Suppressor macrophage (primary cell): Measurements from ENCODE around the gene SPATA22.
"Not testable (repeated sequence)": the region's sequence is repeated elsewhere in the genome, so short reads cannot be mapped to it uniquely, and the experiment has no call there.

Experiments
- DNase-seq, 4 experiments: peaks; one replicate each; pipeline ENCODE4 v3.0.0-alpha.2; 2020 to 2022
- total RNA-seq, 17 experiments: gene quantifications; one replicate each; lab custom pipeline; 2026; ENCODE audit warnings: mixed read lengths in 6 of 17, inconsistent platforms in 3 of 17; lab: John Stamatoyannopoulos, UW

SPATA22 gene, protein sequence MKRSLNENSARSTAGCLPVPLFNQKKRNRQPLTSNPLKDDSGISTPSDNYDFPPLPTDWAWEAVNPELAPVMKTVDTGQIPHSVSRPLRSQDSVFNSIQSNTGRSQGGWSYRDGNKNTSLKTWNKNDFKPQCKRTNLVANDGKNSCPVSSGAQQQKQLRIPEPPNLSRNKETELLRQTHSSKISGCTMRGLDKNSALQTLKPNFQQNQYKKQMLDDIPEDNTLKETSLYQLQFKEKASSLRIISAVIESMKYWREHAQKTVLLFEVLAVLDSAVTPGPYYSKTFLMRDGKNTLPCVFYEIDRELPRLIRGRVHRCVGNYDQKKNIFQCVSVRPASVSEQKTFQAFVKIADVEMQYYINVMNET
- total RNA-seq: 0 to 0.88 (median 0) reads per million in 17 experiments

- no peak for DNase-seq
Measured at GRCh38 chr17:3471599-3471998, at the start of gene SPATA22. Gene SPATA22, minus strand, starts transcription at chr17:3471819. Its CDS starts 2,494 bp downstream, at chr17:3469325.

DNA sequence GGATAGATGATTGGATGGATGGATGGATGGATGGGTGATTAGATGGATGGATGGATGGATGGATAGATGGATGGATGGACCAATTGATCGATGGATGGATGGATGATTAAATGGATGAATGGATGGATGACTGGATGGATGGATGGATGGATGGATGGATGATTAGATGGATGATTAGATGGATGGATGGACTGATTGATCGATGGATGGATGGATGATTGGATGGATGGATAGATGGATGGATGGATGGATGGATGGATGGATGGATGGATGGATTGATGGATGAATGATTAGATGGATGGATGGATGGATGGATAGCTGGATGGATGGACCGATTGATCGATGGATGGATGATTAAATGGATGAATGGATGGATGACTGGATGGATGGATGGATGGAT, 47.9 kb upstream of the SPATA22 start:
- DNase-seq: not testable (repeated sequence)

GRCh38 chr17:3514873-3515272, 43.3 kb upstream of the SPATA22 start:
- no peak for DNase-seq

- not testable (repeated sequence) for DNase-seq
Measured at GRCh38 chr17:3514167-3514566, 42.5 kb upstream of the SPATA22 start.

GRCh38 chr17:3513305-3514035, 41.9 kb upstream of the SPATA22 start:
- peak in 1 of 4 experiments; percentile 14 for DNase-seq

DNA sequence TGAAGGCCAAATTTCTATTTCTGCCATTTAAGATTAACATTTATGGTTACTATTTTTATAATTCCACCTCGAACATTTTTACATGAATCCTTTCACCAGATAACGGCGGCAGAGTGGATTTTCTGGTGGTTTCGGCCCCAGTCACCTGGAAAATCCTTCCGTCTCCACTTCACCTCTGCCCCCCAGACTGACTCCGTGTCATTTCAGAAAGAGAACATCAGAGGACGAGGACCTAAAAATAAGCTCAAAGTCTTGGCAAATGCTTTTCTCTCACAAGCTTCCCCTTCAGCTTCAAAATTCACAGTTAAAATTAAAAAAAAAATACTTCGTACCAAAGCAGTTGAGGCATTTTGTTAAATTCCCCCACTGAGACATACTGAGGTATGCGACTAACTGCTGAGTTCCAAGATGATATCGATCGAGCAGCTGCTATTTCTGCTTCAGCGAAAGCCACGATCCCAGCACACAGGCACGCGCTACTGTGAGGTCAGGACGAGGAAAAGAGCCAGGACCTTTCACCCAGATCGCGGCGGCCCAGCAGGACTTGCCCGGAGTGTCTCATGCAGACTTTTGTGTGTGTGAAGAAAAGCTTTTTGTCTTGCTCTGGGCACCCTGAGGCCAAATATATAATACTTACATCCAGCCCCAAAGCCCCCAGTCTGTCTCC, 41.0 kb upstream of the SPATA22 start:
- no peak for DNase-seq

DNA sequence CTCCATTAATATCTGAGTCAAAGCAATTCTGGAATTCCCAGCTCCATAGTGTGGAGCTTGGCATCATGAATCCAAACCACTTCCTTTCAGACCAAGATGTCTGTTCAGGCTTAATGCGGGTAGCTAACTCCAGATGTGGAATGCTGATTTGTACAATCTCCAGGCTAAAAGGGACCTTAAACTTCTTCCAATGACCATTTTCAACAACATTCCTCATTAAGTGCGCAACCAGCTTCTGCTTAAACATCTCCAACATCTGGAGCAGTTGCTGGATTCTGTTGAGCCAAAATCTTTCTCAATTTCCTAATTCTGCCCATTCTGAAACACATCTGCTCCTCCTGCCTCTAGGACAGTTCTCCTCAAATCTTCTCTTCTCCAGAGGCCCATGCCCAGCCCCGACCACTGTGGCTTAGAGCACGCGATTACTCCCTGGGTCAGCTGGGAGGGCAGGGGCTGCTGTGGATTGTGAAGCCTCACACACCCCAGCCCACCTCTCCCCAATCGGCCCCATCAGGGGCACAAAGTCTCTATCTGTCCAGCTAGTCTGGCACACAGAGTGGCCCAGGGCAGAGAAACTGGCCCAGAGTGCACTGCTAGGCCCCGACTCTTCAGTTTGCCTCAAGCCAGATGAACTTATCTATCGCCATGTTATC, 40.4 kb upstream of the SPATA22 start:
- no peak for DNase-seq

DNA sequence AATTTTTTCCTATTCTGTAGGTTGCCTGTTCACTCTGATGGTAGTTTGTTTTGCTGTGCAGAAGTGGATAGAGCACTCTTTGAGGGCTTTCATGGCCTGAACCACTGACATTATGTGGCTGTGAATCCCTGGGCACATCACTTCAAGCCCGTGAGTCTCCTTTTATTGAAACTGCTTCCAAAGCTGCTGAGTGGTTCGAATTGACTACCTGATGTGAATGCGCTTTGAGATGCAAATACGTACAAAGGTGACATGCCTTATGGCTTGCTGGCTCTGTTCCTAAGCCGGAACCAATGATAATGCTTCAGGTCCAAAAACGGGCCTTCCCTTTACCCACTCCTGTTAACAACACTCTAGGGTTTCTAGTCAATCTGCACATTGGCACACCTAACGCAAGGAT, 38.5 kb upstream of the SPATA22 start:
- no peak for DNase-seq

DNA sequence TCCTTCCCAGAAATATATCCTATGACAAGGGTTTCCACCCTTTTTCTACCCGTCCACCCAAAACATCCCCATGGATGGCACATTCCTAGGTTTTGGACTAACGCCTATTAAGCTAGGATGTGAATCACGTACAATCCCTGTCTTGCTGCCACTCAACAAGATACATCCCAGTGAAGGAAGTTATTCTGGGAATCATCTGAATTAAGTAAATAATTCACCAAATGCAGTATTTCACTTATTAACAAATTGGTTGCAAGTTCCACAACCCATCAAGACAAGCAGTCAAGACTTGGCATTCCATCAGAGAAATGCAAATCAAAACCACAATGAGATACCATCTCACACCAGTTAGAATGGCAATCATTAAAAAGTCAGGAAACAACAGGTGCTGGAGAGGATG, 36.2 kb upstream of the SPATA22 start:
- no peak for DNase-seq

DNA sequence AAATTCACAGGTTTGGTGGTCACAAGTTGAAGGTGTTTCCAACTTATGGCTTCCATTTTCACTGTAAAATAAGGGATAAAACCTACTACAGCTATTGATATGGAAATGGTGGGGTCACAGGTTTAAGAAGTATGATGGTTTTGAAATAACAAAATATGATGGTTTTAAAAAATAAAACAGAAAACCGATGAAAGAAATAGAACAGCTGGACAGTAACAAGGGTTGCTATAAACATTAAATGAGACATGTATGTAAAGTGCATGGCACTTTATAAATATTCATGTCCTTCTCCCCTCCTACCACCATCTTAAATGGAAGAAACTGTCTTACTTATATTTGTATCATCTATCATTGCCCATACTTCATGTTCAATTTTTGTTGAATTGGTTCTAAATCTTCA, 35.5 kb upstream of the SPATA22 start:
- DNase-seq: no peak

- no peak for DNase-seq
Measured at GRCh38 chr17:3506054-3506453, 34.4 kb upstream of the SPATA22 start.

GRCh38 chr17:3505008-3505407, 33.4 kb upstream of the SPATA22 start:
- no peak for DNase-seq

DNA sequence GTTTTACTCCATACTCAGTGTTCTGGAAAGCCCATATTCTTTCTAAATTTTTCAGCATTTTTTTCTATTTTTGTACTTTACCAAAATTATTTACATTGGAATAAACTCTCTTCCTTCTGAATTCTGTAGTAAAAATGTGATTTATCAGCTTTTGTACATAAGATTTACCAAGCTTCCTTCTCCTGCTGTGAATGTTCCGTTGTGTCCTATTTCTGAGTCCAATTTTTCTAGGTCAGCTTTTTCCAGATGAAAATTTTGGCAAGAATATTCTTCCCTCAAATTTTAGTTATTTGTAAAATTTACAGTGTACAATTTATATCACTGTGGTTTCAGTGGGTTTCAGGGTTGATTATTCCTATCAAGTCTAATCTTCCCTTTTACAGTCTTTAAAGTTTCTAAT, 31.7 kb upstream of the SPATA22 start:
- no peak for DNase-seq

- DNase-seq: no peak
Measured at GRCh38 chr17:3502466-3502865, 30.8 kb upstream of the SPATA22 start.

GRCh38 chr17:3501344-3501743, 29.7 kb upstream of the SPATA22 start:
- DNase-seq: no peak

DNA sequence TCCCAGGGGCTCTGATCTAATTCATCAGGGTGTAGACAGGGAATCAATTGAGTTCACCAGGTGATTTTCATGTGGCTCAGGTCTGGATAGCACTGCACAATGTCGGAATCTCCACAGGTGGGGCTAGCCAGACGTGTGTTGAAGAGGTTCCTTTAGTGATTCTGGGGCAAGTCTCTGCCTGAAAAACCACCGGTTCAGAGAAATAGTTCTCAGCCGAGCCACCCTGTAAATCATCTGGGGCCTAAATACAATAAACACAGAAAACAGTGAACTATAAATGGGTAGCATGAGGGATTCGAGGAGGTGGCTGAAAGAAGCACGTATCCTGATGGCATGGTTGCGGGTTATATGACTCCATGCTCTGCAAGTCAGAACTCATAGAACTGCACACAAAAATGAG, 25.5 kb upstream of the SPATA22 start:
- DNase-seq: no peak

- DNase-seq: no peak
Measured at GRCh38 chr17:3485481-3486068, 14.0 kb upstream of the SPATA22 start.

- DNase-seq: no peak
Measured at GRCh38 chr17:3482852-3483251, 11.2 kb upstream of the SPATA22 start.

DNA sequence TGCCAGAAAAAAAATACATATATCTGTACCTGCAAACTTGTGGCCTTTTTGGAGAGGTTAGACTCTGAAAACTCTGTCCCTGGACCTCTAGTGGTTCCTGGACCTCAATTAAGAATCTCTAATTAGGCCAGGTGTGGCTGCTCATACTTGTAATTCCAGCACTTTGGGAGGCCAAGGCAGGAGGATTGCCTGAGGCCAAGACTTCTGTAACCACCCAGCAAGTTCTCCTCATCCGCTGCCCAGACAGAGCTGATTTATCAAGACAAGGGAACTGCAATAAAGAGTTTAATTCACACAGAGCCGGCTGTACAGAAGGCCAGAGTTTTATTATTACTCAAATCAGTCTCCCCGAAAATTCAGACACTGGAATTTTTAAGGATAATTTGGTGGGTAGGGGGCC, 8.4 kb upstream of the SPATA22 start:
- DNase-seq: no peak

DNA sequence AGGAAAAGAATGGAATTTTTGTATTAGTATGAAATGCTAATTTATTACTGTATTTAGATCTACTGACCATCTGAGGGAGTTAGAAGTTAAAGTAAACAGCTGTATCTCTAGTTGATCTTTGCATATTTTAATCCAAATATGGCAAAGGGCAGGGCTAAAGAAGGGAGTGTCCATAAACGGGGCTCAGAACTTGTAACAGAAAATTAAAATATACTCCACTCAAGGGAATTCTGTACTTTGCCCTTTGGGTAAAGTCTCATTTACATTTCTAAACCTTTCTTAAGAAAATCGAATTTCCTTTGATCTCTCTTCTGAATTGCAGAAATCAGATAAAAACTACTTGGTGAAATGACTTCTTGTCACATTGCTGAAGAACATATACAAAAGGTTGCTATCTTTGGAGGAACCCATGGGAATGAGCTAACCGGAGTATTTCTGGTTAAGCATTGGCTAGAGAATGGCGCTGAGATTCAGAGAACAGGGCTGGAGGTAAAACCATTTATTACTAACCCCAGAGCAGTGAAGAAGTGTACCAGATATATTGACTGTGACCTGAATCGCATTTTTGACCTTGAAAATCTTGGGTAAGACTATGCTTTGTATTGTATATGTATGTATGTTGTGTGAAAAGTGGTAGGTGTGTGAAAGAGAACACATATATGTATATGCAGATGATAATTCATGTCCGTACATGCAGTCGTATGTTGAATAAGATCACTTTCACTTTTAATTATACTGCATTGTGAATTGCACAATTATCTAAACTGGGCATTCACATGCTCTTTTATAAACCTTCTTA, 4.4 kb upstream of the SPATA22 start, which contains the start of gene ASPA:
Gene ASPA (plus strand): TSS at position 186 of the 799 bp plus-strand sequence. CDS start 163 bp downstream, at position 349.
- DNase-seq: no peak

DNA sequence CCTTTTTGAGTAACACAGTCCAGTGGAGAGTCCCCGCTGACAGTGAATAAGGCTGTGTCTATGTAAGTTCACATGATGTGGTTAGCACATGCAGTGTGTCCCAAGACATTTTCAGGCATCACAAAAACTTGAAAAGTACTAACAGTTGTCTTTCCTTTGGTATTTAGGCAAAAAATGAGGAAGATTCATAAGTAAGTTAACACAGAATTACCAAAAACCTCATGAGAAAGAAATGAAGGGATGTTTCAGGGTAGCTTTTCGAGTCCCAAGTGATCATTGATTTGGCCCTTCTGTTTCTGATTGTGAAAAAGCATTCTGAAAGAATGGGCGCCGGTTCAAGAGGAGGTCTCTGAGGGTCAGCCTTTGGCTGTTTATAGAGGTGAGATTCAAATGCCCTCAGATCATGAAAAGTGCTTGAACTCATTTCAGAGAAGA, 3.6 kb upstream of the SPATA22 start:
- DNase-seq: no peak
